Nucleus accumbens (tissue), 56 donors: ENCODE measurements around the gene C2orf68.
"Not testable (repeated sequence)": the region's sequence is repeated elsewhere in the genome, so short reads cannot be mapped to it uniquely, and the experiment has no call there.

ENCODE experiments used
- DNase-seq, 56 donors: peaks; one replicate each; lab custom pipeline; 2025; lab: John Stamatoyannopoulos, UW

C2orf68 gene

GRCh38 chr2:85611705-85612587, at the start of gene C2orf68:
C2orf68 (minus strand) TSS chr2:85612066; CDS start chr2:85611984, 82 bp downstream.
- DNase-seq: peak in 55 of 56 donors; percentile 25 to 91 (median 80)

- no peak for DNase-seq
Observed at GRCh38 chr2:85661139-85661858, 49.4 kb upstream of the C2orf68 start.

GRCh38 chr2:85660725-85661124, 48.9 kb upstream of the C2orf68 start:
- DNase-seq: no peak

GRCh38 chr2:85660301-85660700, 48.4 kb upstream of the C2orf68 start:
- DNase-seq: not testable (repeated sequence)

- no peak for DNase-seq
Observed at GRCh38 chr2:85659324-85659981, 47.6 kb upstream of the C2orf68 start.

GRCh38 chr2:85657399-85657798, 45.5 kb upstream of the C2orf68 start:
- not testable (repeated sequence) for DNase-seq

GRCh38 chr2:85656468-85656867, 44.6 kb upstream of the C2orf68 start:
- no peak for DNase-seq

GRCh38 chr2:85655961-85656417, 44.1 kb upstream of the C2orf68 start:
- DNase-seq: no peak

- DNase-seq: peak in 7 of 56 donors; percentile 3 to 40 (median 14)
Observed at GRCh38 chr2:85653996-85654395, 42.1 kb upstream of the C2orf68 start.

GRCh38 chr2:85652056-85652455, 40.2 kb upstream of the C2orf68 start:
- DNase-seq: no peak

- DNase-seq: no peak
Observed at GRCh38 chr2:85651097-85651496, 39.2 kb upstream of the C2orf68 start.

GRCh38 chr2:85650456-85650855, 38.6 kb upstream of the C2orf68 start:
- no peak for DNase-seq

- no peak for DNase-seq
Observed at GRCh38 chr2:85649201-85650190, 37.6 kb upstream of the C2orf68 start.

GRCh38 chr2:85648619-85649018, 36.8 kb upstream of the C2orf68 start:
- DNase-seq: no peak

GRCh38 chr2:85647823-85648526, 36.1 kb upstream of the C2orf68 start:
- peak in 1 of 56 donors; percentile 9 for DNase-seq

GRCh38 chr2:85646166-85646565, 34.3 kb upstream of the C2orf68 start:
- DNase-seq: no peak

- DNase-seq: no peak
Observed at GRCh38 chr2:85644909-85645308, 33.0 kb upstream of the C2orf68 start.

GRCh38 chr2:85642725-85643124, 30.9 kb upstream of the C2orf68 start:
- no peak for DNase-seq

- DNase-seq: no peak
Observed at GRCh38 chr2:85635636-85636035, 23.8 kb upstream of the C2orf68 start.
